Measurements from ENCODE around the gene CARNS1.

Gene CARNS1

GRCh38 chr11:67468456-67468758 lies 52.9 kb downstream of the CARNS1 start:
- TF ChIP-seq PPARA (CRISPR knock-in tag; IDR thresholded peaks at IDR 0.05; ENCODE audit: borderline replicate concordance) = no peak
- TF ChIP-seq TCF4 (CRISPR knock-in tag; IDR thresholded peaks at IDR 0.05; ENCODE audit: borderline replicate concordance) = no peak
- TF ChIP-seq ZNF70 (CRISPR knock-in tag; IDR thresholded peaks at IDR 0.05) = no peak
- TF ChIP-seq SNAI2 (CRISPR knock-in tag; IDR thresholded peaks at IDR 0.05) = no peak
- no peak for TF ChIP-seq RARB (CRISPR knock-in tag; IDR thresholded peaks at IDR 0.05)
- peak; percentile 9 for ATAC-seq

GRCh38 chr11:67468759-67469507 lies 53.5 kb downstream of the CARNS1 start, which contains the start of gene TMEM134:
TSS of gene TMEM134 (minus strand) at chr11:67469251. CDS start at chr11:67469192, 59 bp downstream.
- ATAC-seq = peak; percentile 80
- no peak for TF ChIP-seq TOX (CRISPR knock-in tag; IDR thresholded peaks at IDR 0.05; ENCODE audit: borderline replicate concordance)
- TF ChIP-seq CSRNP3 (CRISPR knock-in tag; IDR thresholded peaks at IDR 0.05) = no peak
- no peak for TF ChIP-seq ZFP30 (CRISPR knock-in tag; IDR thresholded peaks at IDR 0.05)
- no peak for TF ChIP-seq ZNF565 (CRISPR knock-in tag; conservative IDR thresholded peaks at IDR 0.05; ENCODE audit: low read depth)

GRCh38 chr11:67469508-67469811 lies 54.0 kb downstream of the CARNS1 start:
- no peak for ATAC-seq
- TF ChIP-seq ESRRG (CRISPR knock-in tag; IDR thresholded peaks at IDR 0.05) (0 out of 2 replicates have a peak, but pooled peaks have one; percentile 18), OSR1 (CRISPR knock-in tag; IDR thresholded peaks at IDR 0.05) (no peak)

GRCh38 chr11:67470337-67471002 lies 55.0 kb downstream of the CARNS1 start:
- no peak for ATAC-seq
- TF ChIP-seq ARNTL (CRISPR knock-in tag; IDR thresholded peaks at IDR 0.05; ENCODE audit: borderline replicate concordance, low read depth) (no peak), PATZ1 (CRISPR knock-in tag; IDR thresholded peaks at IDR 0.05; ENCODE audit: borderline replicate concordance) (no peak), CSDC2 (CRISPR knock-in tag; IDR thresholded peaks at IDR 0.05) (no peak), CSRNP3 (CRISPR knock-in tag; IDR thresholded peaks at IDR 0.05) (no peak), TCF4 (CRISPR knock-in tag; IDR thresholded peaks at IDR 0.05; ENCODE audit: borderline replicate concordance) (no peak), PPARA (CRISPR knock-in tag; IDR thresholded peaks at IDR 0.05; ENCODE audit: borderline replicate concordance) (no peak), SNAI2 (CRISPR knock-in tag; IDR thresholded peaks at IDR 0.05) (no peak), POU6F1 (CRISPR knock-in tag; IDR thresholded peaks at IDR 0.05; ENCODE audit: borderline replicate concordance, low read depth) (no peak), ZFP3 (CRISPR knock-in tag; IDR thresholded peaks at IDR 0.05) (no peak), OSR1 (CRISPR knock-in tag; IDR thresholded peaks at IDR 0.05) (no peak)

GRCh38 chr11:67472882-67473281 lies 57.4 kb downstream of the CARNS1 start:
- no peak for ATAC-seq
- TF ChIP-seq TOX (CRISPR knock-in tag; IDR thresholded peaks at IDR 0.05; ENCODE audit: borderline replicate concordance) = no peak
- TF ChIP-seq ISL1 (CRISPR knock-in tag; IDR thresholded peaks at IDR 0.05) = no peak
- no peak for TF ChIP-seq ZC3H10 (CRISPR knock-in tag; IDR thresholded peaks at IDR 0.05)
- TF ChIP-seq ARNTL (CRISPR knock-in tag; IDR thresholded peaks at IDR 0.05; ENCODE audit: borderline replicate concordance, low read depth) = no peak
- TF ChIP-seq ZNF70 (CRISPR knock-in tag; IDR thresholded peaks at IDR 0.05) = no peak
- TF ChIP-seq POU6F1 (CRISPR knock-in tag; IDR thresholded peaks at IDR 0.05; ENCODE audit: borderline replicate concordance, low read depth) = no peak
- no peak for TF ChIP-seq OSR1 (CRISPR knock-in tag; IDR thresholded peaks at IDR 0.05)
- no peak for TF ChIP-seq TCF4 (CRISPR knock-in tag; IDR thresholded peaks at IDR 0.05; ENCODE audit: borderline replicate concordance)

Measured in SK-N-SH treated with all-trans-retinoic acid at 6 μM for 48 hours (cell line).